NCI-H774 (cell line): Measurements from ENCODE around the gene TBC1D3B.
"Not testable (repeated sequence)": the region's sequence is repeated elsewhere in the genome, so short reads cannot be mapped to it uniquely, and the experiment has no call there.

Experiments
- DNase-seq: peaks from one replicate; lab custom pipeline; 2025; lab: John Stamatoyannopoulos, UW

The TBC1D3B gene

DNA sequence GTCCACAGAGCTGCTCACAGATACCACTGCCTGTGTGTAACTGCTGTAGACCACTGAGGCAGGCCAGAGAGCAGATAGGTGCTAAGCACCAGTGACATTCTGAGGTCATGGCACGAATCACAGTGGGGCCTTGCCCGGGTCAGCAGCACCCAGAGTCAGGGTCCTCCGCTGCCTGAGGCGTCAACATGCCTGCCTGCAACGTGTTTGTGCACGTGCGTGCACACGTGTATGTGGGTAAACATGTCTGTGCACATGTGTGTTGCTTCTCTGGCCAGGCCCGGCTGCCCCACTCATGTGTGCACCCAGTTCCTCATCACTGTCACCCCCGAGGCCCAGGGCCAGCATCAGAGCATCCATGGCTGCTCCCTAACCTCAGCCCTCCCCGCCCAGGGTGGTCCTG, at the start of gene TBC1D3B:
TBC1D3B (minus strand) TSS at position 101 of the 400 bp plus-strand sequence. CDS start 1,586 bp downstream, outside the sequence.
- not testable (repeated sequence) for DNase-seq

DNA sequence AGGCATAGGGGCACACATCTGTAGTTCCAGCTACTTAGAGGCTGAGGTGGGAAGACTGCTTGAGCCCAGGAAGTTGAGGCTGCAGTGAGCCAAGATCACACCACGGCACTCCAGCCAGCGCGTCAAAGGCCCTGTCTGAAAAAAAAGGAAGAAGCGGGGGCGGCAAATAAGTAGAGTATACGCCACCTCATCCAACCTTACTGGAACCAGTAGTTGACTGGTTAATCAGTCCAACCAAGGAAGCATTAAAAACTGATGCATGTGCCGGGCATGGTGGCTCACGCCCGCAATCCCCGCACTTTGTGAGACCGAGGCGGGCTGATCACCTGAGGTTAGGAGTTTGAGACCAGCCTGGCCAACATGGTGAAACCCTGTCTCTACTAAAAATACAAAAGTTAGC, 46.5 kb upstream of the TBC1D3B start:
- not testable (repeated sequence) for DNase-seq

DNA sequence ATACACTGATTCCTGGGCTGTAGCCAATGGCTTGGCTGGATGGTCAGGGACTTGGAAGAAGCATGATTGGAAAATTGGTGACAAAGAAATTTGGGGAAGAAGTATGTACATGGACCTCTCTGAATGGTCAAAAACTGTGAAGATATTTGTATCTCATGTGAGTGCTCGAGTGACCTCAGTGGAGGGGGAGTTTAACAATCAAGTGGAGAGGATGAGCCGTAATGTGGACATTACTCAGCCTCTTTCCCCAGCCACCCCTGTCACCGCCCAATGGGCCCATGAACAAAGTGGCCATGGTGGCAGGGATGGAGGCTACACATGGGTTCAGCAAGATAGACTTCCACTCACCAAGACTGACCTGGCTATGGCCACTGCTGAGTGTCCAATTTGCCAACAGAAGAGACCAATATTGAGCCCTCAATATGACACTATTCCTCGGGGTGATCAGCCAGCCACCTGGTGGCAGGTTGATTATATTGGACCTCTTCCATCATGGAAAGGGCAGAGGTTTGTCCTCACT, 45.2 kb upstream of the TBC1D3B start:
- not testable (repeated sequence) for DNase-seq

DNA sequence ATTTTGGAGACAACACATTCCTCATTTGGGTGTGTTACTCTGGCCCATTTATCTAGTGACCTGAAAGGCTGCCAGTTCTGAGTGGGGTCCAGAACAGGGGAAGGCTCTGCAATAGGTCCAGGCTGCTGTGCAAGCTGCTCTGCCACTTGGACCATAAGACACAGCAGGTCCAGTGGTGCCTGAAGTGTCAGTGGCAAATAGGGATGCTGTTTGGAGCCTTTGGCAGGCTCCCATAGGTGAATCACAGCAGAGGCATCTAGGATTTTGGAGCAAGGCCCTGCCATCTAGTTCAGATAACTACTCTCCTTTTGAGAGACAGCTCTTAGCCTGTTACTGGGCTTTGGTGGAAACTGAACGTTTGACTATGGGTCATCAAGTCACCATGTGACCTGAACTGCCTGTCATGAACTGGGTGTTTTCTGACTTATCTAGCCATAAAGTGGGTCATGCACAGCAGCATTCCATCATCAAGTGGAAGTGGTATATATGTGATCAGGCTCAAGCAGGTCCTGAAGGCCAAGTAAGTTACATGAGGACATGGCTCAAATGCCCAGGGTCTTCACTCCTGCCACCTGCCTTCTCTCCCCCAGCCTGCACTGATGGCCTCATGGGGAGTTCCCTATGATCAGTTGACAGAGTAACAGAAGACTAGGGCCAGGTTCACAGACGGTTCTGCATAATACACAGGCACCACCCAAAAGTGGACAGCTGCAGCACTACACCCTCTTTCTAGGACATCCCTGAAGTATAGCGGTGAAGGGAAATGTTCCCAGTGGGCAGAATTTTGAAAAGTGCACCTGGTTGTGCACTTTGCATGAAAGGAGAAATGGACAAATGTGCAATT, 44.5 kb upstream of the TBC1D3B start:
- DNase-seq: not testable (repeated sequence)

DNA sequence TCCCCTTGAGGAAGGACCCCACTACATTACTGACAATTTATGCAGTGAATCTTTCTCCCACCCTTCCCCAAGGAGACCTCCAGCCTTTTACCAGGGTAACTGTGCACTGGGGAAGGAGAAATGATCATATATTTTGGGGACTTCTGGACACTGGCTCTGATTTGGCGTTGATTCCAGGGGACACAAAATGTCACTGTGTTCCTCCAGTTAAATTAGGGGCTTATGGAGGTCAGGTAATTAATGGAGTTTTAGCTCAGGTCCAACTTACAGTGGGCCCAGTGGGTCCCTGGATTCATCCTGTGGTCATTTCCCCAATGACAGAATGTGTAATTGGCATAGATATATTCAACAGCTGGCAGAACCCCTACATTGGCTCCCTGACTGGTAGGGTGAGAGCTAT, 43.1 kb upstream of the TBC1D3B start:
- DNase-seq: not testable (repeated sequence)

DNA sequence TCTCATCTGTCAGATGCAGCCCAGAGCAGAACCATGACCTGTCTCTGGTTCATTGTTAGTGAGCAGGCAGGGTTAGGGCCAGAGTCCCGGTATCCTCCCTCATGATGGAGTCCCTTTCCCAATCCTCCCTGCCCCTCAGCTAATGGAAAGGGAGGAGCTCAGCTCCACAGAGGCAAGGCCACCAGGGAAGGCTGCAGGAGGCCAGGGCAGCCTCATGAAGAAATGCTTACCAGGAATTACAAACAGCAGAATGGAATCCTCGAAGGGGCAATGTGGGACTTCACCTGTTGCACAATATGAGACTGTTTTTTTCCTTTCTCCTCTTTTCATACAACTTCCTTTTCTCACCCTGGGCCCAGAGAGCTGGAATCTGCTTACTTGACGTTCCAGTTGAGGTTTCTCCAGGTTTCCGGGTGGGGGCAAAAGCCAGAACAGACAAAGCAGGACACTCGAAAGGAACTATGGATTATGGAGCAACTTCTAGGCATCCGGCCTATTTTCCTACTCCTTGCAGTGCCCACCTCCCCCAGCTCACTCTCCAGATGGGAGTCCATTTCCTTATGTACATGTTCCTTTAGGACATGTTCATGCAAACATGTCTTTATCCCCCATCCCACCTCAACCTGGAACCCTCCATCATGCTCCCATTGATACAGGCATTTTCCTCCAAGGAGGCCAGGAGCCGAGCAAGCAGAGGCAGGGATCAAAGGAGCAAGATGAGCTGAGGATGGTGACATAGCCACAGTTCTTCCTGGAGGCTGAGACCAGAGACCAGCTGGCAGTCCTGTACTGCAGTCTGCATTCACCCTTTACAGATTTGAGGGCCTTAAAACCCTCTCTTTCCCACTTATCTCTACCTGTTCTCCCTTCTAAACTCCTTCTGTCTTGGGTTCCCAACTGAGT, 39.2 kb upstream of the TBC1D3B start:
- DNase-seq: not testable (repeated sequence)

DNA sequence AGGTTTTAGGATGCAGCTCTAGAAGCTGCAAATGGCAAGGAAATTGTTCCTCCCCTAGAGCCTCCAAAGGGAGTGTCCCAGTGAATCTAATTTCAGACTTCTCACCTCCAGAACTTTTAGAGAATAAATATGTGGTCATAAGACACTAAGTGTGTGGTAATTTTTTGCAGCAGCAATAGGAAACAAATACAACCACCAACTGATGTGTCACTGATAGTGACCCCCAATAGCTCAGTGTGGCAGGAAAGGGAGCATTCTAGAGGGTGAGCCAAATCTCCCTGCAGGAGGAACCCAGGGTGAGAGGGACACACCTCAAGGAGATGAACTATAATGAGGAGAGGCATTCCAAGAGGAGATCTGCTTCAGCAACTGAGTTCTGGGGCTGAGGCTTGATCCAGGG, 38.5 kb upstream of the TBC1D3B start:
- no peak for DNase-seq

DNA sequence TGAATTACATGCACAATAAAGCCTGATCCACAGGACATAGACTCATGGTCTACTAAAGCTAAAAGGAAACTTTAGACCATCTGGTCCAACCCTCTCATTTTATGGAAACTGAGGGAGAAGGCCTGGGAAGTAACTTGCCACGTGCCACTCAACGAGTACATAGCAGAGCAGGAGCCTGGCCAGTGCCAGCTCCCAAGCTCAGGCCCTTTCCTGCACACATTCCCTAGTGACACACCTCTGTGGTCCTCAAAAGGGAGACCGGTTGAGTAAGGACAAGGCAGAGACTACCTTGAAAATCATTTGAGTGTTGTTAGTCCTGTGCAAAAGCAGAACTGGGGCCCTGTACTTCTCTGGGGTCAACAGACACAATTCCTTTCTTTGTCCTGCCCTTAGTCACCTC, 37.3 kb upstream of the TBC1D3B start:
- DNase-seq: no peak

DNA sequence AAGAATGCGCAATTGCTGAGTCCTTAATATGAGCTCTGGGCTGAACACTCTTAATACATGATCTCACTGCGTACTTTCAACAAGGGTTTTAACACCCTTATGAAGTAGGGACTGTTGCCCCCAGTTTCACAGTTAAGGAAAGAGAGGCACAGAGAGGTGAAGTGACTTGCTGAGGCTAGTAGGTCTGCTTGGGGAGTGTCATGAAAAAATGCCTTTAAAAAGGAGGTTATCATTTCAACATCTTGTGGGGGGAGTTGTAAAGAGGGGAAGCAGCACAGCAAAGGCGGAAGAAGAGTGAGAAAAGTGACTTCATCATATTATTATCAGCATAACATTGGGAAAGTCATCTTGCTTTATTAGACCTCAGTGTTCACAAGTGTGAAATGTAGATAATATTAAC, 36.5 kb upstream of the TBC1D3B start:
- no peak for DNase-seq

DNA sequence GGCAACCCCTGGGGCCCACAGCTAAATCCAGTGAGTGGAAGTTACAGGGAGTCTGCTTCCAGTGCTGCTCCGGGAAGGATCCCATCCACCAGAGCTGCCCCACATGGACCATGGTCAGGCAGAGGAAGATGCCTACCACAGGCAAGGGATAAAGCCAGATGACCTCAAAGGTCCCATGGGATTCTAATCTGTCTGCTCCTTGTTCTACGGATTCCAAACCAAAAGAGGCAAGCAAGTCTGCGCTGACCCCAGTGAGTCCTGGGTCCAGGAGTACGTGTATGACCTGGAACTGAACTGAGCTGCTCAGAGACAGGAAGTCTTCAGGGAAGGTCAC, 35.8 kb upstream of the TBC1D3B start:
- DNase-seq: no peak

DNA sequence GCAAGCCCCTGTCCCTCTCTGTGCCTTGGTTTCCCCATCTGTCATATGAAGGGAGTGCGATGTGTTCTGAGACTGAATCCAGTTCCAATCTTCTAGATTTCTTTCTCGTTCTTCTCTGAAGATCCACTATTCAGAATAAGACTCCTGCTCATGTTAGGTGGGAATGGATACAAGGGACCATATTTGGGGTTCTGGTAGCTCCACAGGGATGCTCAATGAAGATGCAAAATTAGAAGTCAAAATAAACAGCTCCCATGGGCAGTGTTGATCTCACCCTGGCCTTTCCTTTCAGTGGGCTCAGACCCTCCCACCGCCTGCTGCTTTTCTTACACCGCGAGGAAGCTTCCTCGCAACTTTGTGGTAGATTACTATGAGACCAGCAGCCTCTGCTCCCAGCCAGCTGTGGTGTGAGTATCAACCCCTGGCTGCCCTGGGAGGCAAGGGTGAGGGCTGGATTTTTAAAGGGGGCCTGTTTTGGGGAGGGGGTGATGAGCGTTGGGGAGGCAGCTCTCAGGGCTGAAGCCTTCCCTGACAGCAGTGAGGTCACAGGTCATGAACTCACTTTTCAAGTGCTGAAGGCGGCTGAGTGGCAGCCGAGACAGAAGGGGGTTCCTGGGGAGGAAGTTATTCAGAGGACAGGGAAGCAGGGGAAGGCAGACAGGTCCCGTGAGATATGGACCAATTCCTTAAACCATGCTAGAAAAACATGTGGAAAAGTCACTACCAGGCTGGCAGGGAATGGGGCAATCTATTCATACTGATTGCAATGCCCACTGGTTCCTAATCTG, 35.2 kb upstream of the TBC1D3B start:
- DNase-seq: not testable (repeated sequence)

DNA sequence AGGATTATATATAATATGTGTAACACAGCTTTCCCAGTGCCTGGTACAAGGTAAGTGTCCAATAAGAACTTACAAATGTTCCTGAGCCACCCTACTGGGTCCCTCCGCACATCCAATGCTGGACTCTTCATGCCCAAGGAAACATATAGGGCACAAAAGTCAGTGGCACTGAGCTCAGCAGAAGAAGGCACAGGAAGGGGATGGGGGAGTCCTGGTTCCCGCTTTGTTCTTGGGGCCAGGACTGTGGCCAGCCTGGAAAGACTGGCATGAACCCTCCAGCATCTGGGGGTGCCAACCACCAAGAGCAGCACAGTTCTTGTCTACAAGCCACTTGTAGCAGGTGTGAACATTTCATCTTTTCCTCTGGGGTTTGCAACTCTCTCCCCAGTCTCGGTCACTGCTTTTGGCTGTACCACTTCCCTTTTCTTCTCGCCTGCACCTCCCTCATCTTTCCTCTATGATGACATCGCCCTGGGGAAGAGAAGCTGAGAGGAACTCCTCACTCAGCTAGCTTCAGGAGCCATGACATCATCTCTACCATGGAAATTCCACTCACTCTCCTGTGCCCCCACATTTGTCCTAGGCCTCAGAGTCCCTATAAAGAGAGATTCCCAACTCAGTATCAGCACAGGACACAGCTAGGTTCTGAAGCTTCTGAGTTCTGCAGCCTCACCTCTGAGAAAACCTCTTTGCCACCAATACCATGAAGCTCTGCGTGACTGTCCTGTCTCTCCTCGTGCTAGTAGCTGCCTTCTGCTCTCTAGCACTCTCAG, 34.2 kb upstream of the TBC1D3B start, which contains the start of gene CCL4L2:
CCL4L2 (plus strand) TSS at position 625 of the 773 bp plus-strand sequence.
- DNase-seq: not testable (repeated sequence)

DNA sequence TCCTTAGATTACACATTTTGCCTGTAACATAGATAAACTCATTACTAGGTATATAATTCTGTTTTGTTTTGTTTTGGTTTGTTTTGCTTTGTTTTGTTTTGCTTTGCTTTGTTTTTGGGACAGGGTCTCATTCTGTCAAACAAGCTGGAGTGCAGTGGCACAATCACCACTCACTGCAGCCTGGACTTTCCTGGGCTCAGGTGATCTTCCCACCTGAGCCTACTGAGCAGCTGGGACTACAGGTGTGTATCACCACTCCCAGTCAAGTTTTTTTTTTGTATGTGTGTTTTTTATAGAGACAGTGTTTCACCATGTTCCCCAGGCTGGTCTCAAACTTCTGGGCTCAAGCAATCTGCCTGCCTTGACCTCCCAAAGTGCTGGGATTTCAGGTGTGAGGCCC, 33.1 kb upstream of the TBC1D3B start:
- no peak for DNase-seq

DNA sequence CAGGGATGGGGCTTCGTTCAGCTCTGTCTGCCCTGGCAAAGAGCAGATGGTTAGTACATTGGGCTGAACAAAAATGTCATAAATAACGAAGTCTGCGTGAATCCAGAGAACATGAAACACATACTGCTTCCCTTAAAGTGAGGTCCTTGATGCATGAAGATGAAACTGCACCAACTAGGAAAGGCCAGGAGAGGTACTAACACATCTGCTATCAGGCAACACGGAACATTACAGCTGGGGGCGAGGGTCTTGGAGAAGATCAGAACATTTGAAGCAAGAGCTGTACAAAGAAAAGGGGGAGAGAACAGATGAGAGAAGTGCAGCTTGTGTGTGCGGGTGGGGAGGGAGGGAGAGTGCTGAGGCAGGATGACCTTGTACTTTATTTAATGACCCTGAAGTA, 30.9 kb upstream of the TBC1D3B start:
- DNase-seq: not testable (repeated sequence)

DNA sequence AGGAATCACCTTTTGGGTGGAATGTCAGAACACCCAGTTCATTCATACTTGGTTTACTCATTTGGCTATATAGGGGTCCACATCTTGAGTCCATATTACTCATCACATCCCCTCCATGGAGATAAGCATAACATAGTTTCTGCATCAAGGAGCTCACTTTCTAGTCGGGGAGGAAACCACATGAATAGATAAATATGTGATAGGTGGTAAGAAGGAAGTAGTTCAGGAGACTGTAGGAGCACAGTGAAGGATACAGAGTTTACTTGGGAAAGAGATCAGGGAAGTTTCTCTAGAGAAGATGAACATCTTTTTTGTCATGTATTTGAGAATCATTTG, 30.0 kb upstream of the TBC1D3B start:
- not testable (repeated sequence) for DNase-seq

DNA sequence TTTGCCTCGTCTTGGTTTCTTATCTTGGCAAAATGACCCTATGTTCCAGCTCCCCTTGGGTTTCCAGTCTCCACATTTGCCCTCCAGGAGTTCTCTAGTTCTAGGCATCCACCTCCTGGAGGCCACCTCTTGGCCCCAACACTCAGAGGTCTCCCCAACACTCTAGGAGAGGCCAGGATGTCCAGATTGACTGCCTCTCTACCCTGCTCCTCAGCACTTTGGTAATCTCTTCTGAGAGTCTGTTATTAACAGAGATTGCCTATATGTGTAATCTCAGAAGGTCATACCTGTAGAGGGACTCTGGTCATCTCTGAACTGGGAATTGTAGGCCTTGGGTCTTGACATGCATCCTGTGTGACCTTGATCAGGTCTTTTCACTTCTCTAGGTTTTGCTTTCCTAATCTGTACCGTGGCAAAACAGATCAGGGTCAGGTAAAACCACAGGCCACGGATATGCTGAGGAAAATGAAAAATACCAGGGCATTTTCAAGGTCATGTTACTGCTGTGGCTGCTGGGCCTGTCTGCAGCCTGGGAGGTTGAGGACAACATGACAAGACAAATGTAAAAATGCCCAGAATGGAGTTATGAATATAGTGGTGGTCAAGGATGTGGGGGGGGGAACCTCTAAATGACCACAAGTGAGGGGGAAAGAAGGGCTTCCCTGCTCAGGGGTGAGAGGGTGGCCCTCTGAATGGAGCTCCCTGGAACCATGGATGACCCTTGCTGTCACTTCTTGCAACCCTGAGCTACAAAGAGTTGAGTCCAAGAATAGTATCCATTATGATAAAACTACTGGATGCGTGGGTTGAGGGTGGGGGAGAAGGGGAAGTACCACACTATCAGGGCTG, 29.4 kb upstream of the TBC1D3B start:
- no peak for DNase-seq

DNA sequence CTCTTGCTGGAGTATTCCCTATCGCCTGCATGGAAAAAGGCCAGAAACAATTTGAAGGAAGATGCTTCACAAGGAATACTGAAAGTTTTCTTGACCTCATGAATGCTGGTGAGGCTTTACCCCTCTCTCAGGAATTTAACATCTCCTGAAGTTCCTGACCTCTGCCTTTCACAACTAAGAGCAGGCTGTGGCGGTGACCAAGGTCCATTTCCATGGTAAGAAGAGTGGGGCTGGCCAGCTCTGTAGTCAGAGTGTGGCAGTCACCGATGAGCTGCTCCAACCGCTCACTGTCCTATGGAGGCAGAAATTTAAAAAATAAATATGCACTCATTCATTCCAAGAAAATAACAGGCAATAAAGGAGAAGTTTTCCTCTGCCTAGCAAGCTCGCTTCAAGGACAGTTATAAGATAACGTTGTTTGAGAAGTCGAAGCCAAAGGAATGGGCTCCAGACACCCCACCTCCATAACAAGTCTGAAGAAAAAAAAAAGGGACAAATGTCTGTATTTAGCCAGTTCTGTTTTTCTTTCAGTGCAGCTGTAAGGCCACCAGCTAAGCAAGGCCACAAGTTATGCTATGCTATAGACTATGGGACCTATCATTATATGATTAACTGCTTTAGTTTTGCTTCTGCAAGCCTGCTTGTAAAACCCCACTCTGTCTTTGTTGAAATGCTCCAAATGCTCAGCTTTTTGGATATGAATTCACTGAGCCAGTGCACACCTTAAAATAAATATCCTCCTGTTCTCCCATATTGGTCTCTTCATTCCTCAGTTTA, 28.5 kb upstream of the TBC1D3B start:
- no peak for DNase-seq

DNA sequence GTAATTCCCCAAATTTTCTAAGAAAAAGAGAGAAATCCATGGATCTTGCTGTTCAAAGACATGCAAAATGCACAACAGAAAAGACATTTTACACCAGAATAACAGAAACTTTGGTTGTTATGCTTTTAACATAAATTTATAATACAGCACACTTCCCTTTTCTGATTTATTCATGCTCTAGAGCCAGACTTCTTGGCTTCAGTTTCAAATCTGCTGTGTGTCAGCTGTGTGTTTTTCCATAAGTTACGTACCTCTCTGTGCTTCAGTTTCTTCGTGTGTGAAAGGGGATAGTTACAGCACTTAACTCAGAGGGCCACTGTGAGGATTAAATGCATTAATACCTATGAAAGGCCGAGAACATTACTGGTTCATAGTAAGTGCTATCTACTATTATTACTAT, 26.9 kb upstream of the TBC1D3B start:
- DNase-seq: no peak

DNA sequence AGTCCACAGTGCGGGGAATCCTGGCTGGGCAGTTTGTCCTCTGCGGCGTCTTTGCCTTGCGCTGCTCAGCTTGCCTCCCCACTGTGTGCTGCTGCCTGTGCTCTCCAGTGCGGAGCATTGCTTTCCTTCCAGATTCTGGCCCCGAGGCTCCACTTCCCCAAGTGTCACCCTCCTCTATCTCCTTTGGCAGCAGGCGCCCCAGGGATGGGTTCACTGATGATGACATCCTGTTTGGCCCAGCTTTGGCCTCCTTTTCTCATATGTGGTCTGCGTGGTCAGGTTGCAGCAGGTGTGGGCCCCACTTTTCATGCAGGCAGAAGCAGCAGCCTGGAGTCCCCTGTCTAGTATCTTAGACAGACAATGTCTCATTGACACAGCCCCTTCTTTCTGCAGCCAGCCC, 25.1 kb upstream of the TBC1D3B start:
- not testable (repeated sequence) for DNase-seq
